Measurements from ENCODE around the gene ZMYM2.

DNA sequence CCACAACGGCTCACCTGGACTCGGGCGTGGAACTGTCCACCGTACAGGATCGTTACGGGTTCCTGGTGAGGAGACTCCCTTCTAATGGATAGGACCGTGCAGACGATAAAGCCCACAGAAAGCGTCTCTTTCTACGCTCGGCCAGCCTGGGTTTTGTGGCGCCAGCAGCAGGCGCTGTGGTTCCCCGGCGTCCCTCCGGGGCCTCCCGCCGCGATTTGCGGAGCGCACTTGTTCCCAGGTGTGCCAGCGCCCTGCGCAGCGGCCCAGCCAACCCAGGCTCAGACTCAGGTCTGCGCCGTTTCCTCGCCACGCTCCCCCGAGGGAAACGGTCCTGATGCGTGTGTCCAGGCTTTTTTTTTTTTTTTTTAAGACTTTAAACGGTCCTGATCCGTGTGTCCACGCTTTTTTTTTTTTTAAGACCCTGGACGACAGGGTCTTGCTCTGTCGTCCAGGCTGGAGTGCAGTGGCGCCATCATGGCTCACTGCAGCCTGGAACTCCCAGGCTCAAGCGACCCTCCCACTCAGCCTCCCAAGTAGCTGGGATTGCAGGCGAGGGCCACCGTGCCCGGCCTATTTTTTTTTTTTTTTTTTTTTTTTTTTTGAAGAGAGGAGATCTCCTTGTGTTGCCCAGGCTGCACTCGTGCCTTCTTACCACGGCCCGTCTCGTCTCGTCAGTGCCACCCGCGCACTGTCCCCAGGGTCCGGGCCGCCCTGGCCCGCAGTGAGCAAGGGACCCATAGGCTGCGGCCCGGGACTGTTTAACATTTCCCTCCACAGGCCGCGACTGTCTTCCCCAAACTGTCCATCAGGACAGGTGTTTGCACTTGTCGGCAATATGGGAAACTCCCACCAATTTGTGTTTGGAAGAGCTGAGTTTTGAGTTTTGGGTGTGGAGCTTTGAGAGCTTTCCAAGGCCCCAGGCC, 178.5 kb downstream of the ZMYM2 start:
- TF ChIP-seq, protein P1, sequence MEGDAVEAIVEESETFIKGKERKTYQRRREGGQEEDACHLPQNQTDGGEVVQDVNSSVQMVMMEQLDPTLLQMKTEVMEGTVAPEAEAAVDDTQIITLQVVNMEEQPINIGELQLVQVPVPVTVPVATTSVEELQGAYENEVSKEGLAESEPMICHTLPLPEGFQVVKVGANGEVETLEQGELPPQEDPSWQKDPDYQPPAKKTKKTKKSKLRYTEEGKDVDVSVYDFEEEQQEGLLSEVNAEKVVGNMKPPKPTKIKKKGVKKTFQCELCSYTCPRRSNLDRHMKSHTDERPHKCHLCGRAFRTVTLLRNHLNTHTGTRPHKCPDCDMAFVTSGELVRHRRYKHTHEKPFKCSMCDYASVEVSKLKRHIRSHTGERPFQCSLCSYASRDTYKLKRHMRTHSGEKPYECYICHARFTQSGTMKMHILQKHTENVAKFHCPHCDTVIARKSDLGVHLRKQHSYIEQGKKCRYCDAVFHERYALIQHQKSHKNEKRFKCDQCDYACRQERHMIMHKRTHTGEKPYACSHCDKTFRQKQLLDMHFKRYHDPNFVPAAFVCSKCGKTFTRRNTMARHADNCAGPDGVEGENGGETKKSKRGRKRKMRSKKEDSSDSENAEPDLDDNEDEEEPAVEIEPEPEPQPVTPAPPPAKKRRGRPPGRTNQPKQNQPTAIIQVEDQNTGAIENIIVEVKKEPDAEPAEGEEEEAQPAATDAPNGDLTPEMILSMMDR (IDR thresholded peaks at IDR 0.05; ENCODE audit: low read depth, low read length): no peak
- TF ChIP-seq EZH2phosphoT487 (IDR thresholded peaks at IDR 0.05; ENCODE audit: low read depth): no peak

Measured in OCI-LY3 (cell line).